Myocyte (in vitro differentiated cells): ENCODE data around the gene UGT2B17. TPM values are rescaled to one million over a fixed set of nuclear protein-coding genes. Genes with fewer than 3 reads are reported as not detected.
"Not testable (repeated sequence)": the region's sequence is repeated elsewhere in the genome, so short reads cannot be mapped to it uniquely, and the experiment has no call there.

Source experiments
- DNase-seq: peaks from one replicate; pipeline ENCODE4 v3.0.0-alpha.2; 2012; ENCODE audit warnings: low read depth
- polyA plus RNA-seq: library from polyadenylated mRNA; unstranded; fragments of >200 nt; gene quantifications from one replicate; pipeline ENCODE4 v1.2.1, GENCODE V29; 2012; ENCODE audit warnings: missing spikeins
- total RNA-seq: library from RNA; depleted of rRNA; stranded (reverse); fragments of >200 nt; gene quantifications from 2 replicates; pipeline ENCODE4 v1.2.3, GENCODE V29; 2014

The UGT2B17 gene
- 0.16 TPM in 1 of 2 replicates, not detected in the other for total RNA-seq
- polyA plus RNA-seq: not detected

DNA sequence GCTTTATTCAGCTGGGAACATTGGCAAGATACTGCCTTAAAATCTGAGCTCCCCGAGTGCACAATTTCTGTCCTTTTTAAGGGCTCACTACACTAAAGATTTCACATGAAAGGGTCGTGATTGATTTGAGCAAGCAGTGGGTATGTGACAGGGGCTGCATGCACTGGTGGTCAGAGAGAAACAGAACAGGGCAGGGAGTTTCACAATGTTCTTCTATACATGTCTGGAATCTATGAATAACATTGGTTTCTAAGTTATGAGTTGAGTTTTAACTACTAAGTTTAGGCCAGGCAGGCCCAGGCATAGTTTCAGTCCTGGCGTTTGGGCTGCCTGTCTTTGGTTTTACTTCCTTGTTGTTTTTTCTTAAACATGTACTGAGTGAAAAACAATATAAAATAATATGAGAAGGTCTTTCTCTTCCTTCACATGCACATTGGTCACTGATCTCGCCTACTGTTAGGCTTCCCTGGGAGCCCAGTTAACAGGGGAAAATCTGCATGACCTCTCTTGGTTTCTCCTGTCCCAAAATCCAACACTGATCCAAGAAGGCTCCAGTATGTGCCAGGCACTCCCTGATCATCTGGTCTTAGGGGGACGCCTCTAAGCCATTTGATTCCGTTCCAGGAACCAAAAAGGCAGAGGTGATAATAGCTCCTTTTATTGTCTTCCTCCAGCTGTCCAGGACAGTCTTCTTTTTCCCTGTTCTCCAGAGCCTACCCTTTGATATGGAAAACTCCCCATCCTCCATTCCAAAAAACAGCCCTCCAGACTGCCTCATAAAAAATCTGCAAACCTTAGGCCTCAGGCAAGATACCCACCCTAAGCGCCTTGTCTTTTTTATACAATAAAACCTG is at the start of gene UGT2B17:
Gene UGT2B17, minus strand, starts transcription at position 51 of the 854 bp plus-strand sequence. CDS start 7,838 bp downstream, outside the sequence.
- peak; percentile 56 for DNase-seq

DNA sequence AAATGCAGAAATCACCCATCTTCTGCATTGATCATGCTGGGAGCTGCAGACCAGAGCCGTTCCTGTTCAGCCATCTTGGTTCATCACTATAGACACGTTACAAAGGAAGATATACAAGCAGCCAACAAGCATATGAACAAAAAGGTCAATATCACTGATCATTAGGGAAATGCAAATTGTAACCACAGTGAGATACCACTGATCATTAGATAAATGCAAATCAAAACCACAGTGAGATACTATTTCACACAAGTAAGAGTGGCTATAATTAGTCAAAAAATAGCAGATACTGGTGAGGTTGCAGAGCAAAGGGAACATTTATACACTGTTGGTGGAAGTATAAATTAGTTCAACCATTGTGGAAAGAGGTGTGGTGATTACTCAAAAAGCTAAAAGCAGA is 46.6 kb upstream of the UGT2B17 start:
- DNase-seq: not testable (repeated sequence)

DNA sequence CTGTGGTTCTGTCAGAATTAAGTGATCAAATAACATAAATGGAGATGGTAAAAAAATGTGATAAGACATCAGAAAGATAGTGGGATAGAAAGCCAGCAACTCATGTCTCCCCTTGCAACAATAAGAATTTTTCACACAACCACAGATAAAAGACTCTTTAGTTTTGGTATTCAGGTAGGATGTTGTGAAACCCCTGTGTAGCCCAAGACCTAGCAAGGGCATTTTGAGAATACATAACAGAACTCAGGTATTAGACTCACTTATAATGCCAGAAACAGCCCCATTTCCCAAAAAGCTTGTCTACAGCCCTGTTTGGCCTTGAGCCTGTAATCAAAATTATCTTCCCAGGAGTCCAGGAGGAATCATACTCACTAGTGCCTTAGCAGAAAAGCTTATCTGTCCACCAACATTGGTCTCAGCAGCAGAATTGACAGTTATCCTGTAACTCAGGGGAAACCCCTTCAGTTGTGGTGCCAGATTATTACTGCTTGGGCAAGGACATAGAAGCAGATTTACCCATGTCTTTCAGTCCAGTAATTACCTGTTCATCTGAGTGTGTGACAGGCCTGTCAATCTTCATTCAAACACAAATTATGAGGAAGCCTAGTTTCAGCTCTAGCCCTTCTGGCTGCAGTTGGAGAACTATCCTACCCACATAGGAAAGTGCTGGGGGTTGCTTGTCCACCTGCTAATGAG is 41.0 kb upstream of the UGT2B17 start:
- no peak for DNase-seq

DNA sequence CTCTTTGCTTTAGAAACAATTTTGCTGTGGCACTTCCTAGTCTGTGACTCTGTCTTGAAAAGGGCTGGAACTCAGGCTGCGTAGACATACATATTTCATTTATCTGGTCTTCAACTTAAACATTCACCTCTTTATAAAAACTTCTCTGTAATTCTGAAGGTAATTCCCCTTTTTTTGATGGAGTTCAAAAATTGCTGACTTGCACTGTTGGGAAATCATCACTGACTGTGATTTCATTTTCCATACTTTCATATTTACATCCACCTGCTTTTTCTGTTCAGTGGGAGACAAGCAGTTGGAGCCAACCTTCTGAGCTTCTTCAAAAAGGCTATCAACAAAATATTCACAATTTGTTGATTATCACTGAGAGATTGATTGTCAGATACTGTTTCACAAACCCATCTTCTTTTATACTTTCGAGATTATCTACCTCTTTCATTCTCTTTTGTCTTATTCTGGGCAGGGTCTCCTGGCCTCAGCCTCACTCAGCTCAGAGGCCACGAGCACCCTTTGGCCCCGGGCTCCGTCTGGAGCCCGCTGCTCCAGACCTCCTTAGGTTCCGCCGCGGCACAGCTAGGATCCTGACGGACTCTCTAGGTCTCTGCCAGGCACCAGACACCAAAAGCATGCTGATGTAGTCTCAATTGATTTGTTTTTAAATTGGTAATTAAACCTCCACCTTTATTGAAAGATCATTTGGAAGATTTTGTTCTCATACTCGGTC is 39.7 kb upstream of the UGT2B17 start:
- DNase-seq: no peak

DNA sequence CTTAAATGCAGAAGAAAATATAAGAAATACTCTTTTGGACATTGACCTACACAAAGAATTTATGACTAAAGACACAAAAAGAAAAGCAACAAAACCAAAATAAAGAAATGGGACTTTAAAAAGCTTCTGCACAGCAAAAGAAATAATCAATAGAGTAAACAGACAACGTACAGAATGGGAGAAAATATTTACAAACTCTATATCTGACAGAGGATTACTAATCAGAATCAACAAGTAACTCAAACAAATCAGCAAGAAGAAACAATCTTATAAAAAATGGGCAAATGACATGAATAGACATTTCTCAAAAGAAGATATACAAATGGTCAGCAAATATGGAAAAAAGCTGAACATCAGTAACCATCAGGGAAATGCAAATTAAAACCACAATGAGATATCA is 37.6 kb upstream of the UGT2B17 start:
- no peak for DNase-seq

DNA sequence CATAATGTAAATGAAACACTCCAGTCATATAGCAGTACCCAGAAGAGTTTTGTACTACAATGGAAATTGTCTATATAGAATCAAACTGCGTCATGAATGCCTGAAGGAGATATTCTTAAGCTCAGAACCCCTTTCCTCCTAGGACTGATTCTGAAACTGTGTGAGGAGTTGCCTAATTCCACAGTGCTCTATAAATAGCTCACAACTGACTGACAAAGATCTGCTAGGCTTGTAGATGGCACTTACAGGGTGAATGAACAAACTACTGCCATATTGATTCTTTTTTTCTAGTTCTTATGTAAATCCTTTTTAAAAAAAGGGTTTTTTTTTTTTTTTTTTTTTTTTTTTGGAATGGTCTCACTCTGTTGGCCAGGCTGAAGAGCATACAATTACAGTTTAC is 30.1 kb upstream of the UGT2B17 start:
- peak; percentile 38 for DNase-seq

DNA sequence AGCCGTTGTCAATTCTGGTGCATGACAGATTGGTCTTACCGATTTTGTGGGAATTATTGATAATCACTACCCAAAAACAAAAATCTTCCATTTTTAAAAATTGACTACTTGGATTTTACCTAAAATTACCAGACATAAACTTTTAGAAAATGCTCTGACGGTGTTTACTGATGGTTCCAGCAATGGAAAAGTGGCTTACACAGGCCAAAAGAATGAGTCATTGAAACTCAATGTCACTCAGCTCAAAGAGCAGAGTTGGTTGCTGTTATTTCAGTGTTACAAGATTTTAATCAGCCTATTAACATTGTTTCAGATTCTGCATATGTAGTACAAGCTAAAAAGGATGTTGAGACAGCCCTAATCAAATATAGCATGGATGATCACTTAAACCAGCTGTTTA is 23.0 kb upstream of the UGT2B17 start:
- DNase-seq: peak; percentile 40

DNA sequence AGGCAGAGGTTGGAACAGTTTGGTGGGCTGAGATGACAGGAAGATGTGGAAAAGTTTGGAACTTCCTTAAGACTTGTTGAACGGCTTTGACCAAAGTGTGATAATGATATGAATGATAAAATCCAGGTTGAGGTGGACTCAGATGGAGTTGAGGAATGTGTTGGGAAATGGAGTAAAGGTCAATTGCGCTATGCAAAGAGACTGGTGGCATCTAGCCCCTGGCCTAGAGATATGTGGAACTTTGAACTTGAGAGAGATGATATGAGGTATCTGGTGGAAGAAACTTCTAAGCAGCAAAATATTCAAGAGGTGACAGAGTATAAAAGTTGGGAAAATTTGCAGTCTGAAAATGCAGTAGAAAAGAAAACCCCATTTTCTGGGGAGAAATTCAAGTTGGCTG is 21.4 kb upstream of the UGT2B17 start:
- DNase-seq: no peak

DNA sequence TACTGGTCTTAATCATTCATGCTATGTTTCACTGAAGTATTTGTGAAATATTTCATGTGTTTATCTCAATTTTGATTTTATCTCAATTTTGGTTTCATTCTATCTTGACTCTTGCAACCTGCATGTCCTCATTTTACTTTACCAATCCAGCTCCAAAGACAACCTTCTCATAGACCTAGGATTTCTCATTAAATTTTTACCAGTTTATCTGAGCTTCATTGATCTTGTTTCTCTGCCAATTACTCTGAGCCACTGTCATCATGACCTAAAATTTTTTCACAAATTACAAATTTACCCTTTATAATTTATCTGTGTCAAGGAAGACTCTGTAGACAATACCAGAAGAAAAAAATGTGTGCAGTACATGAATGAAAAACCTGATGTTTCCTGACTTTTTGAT is 18.6 kb upstream of the UGT2B17 start:
- no peak for DNase-seq

DNA sequence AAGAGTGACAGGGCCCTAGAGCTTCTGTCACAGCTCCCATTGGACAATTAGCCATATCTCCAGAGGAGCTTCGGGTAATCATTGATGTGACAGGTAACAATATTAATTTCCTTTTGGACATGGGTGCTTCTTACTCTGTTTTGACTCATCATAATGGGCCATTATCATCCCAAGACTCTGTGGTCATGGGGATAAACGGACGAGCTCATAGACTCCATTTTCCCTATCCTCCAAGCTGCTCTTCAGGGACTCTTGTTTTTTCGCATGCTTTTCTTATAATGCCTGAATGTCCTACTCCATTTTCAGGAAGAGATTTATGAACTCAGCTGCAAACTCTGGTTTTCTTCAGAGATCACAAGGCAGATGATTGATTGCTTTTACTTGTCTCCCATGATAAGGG is 17.0 kb upstream of the UGT2B17 start:
- no peak for DNase-seq

DNA sequence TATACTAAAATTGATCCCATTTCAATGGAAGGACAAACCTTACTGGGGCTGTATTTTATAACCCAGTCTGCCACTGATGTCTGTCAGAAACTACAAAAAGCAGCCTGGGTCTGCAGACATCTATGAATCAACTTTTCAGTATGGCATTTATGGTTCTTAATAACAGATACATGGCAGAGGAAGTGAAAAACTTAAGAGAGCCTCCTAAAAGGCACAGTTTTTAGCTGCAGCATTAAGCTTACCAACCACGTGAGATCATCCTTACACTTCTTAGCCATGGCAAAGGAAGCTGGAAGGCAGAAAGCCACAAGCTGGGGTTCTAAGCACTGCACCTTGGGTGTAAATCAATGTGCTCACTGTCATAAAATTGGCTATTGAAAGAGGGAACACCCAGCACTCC is 16.6 kb upstream of the UGT2B17 start:
- no peak for DNase-seq

DNA sequence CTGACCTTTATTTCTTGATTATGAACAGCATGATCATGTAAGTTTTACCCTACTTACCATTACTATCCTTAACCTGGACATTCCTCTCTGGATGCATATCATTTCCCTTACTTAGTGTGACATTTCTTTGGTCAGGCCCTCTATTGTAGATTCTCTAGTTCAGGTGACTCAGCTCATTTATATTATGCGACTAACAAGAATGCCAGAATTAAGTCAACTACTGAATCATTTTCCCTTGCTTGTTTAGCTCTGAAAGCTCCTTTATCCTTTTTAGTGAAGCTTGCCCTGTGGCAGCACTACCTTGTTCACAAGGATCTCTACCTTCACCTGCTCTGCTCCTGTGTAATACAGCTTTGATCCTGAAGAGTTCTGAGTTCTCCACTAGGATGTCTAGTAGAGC is 15.1 kb upstream of the UGT2B17 start:
- no peak for DNase-seq

DNA sequence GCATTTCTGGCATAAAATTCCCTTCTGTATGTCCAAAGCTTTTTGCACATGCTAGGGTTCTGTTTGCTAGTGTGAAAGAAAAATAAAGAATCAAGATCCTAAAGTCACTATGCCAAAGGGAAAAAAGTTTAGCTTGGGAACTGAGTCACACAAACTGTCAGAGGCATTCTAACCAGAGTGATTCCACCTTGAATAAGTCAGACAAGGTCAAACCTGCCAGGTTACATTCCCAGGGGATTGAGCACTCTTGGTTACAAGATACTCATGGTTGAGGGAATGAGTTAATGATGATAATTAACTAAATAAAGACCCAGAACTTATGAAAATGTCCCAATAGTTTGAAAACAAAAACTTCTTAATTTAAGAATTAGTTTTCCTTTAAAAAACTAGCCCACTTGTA is 13.7 kb upstream of the UGT2B17 start:
- DNase-seq: no peak

DNA sequence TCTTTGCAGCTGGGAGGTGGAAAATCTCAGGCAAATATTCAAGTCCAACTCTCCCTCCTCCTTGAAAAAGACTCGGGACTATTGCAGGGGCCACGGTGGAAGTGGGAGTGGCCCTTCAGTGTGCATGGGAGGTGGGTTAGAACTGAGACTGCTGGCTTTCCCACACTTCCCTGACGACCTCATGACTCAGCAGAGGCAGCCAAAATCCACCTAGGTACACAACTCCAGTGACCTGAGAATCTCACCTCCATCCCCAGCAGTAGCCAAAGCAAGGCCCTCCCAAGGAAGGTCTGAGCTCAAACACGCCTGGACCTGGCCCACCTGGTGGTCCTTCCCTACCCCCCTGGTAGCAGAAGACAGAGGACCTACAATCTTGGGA is 6.2 kb upstream of the UGT2B17 start:
- no peak for DNase-seq

DNA sequence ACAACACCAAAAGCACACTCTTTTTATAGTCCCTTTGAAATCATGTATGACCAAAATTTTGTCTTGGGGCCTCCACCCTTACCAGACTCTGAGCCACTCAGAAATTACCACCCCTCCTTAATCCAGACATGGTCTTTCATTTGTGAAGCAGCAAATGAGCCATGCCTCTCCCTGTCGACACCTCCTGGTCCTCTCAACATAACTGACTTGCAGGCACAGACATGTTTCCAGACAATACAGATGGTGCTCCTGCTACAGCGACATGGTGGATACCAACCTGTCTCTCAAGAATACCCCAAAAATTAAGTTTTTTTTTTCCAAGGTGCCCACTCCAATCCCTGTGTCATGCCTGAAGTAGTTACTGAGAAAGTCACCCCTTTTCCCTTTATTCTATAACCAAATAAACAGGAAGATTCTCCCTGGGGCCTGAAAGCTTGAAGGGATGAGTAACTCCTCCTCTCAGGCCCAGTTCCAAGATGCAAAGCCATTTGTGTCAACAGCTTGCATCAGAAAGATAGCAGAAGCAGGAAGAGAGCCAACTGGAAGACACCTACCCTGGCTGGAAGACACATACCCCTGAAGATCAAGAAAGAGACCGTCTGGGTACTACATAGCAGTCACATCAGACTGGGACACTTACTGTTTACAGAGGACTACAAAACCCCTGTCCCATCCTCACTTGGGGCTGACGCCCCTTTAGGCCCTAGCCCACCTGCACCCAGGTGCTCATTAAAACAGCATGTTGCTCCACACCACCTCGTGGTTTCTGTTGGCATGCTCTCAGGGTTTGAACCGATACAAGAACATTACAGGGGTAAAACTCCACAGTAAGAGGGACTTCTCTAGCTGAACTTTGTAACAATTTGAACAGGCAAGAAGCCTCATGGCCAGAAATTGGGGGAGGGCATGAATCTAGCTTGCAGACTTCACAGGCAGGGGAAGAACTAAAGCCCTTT is 5.5 kb upstream of the UGT2B17 start:
- DNase-seq: peak; percentile 2

DNA sequence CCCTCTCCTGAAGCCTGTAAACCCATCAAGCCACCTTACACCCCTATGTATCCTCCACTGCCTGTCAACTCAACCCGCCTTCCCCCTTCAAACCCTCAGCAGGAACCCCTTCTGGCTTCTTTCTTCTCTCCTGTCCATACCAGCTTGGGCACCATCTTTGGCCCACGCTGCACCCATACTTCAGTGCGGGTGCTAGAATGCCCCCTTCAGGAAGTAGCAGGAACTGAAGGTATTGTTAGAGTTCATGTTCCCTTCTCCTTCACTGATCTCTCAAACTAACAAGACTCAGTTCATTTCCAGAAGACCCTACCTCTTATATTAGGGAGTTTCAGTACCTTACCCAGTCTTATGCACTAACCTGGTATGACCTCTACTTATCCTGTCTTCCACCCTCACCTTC is 1.5 kb upstream of the UGT2B17 start:
- DNase-seq: no peak

DNA sequence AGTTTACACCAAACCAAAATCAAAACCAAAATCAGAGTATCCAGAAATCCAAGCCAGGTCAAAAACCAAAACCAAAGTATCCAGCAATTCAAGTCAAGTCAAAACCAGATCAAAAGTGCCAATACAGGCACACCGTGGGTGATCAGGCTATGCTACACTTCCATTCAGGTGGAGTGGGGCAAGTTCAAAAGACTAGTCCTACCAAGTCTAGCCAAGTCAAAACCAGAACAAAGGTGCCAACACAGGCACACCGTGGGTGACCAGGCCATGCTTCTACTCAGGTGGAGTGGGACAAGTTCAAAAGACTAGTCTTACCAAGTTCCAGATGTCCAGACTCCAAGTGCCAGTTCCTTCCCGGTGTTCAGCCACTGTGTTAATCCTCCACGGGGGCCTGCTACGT is 486 bp downstream of the UGT2B17 start:
- DNase-seq: not testable (repeated sequence)

DNA sequence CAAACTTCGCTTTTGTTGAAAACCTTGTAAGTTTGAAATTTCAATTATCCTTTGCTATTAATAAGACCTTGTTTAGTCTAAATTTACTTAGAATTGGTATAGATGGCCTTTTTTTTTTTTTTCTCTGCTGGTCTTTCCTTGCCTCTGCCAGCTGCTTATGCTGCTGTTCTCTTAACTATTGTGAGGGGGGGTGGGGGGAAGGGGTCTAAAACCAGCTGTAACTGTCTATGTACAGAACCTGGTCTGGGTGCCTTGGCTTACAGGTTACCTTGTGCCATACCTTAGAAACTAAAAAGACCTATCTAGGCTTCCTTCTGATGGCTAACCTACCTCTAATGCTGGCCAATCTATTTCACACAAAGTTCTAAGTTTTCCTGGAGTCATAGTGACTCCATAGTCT is 1.0 kb downstream of the UGT2B17 start:
- no peak for DNase-seq

DNA sequence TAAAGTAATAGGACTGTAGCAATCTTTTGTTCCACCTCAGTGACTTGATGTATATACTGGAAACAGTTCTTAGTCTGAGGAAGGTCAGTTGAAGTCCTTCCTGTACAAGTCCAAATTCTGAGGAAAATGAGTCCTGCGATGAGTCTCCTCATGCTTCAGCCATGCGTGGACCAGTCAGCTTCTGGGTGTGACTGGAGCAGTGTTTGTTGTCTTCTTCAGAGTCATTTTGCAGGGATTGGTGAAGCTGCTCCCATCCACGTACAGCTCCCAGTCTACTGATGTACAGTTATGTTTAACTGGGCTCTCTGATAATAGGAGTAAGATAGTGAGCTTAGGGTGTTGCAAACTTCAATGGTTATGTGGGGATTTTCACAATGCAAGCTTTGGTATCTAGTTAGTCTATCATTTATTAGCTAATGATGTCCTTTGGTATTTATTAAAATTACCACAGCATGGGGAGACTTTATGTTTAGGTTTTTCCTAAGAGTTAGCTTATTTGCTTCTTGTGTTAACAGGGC is 3.4 kb downstream of the UGT2B17 start:
- DNase-seq: no peak

DNA sequence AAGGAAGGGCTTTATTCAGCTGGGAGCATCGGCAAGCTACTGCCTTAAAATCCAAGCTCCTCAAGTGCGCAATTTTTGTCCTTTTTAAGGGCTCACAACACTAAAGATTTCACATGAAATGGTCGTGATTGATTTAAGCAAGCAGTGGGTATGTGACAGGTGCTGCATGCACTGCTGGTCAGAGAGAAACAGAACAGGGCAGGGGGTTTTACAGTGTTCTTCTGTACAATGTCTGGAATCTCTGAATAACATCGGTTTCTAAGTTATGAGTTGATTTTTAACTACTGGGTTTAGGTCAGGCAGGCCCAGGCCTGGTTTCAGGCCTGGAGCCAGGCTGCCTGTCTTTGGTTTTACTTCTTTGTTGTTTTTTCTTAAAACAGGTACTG is 6.0 kb downstream of the UGT2B17 start:
- no peak for DNase-seq
